OCI-LY3 (cell line): Measurements from ENCODE around the gene PRICKLE1.

Experiments used
- H2AFZ ChIP-seq: fragments of 200-600, 300-600 bp; shearing (Covaris generic); 2 replicates; pipeline ENCODE4 v1.6.0; 2014; ENCODE audit warnings: antibody characterized with exemption, low read depth, low read length
- H3K27ac ChIP-seq: fragments of 200-600, 300-600 bp; sonication (generic); 2 replicates; pipeline ENCODE4 v1.5.1; 2014; ENCODE audit warnings: mild to moderate bottlenecking, low read length, moderate library complexity, mixed read lengths
- H3K27me3 ChIP-seq: fragments of 200-600, 300-600 bp; sonication (generic); 2 replicates; pipeline ENCODE4 v1.6.1; 2014; ENCODE audit warnings: low read depth, low read length, mixed read lengths
- H3K36me3 ChIP-seq: fragments of 200-600, 300-600 bp; sonication (generic); replicated peaks from 2 replicates; pipeline ENCODE3; 2014; ENCODE audit warnings: low read depth, low read length, mixed read lengths
- H3K4me1 ChIP-seq: fragments of 300-600, 200-600 bp; sonication (generic); 2 replicates; pipeline ENCODE4 v1.6.1; 2014; ENCODE audit warnings: low read length, mixed read lengths
- H3K4me2 ChIP-seq: fragments of 200-600, 300-600 bp; sonication (generic); 2 replicates; pipeline ENCODE4 v1.6.1; 2014; ENCODE audit warnings: low read length, mixed read lengths
- H3K4me3 ChIP-seq: fragments of 300-600, 200-600 bp; sonication (generic); 2 replicates; pipeline ENCODE4 v1.5.1; 2014; ENCODE audit warnings: antibody characterized with exemption, mild to moderate bottlenecking, low read length, moderate library complexity
- H3K79me2 ChIP-seq: fragments of 300-600, 200-600 bp; shearing (Covaris generic); 2 replicates; pipeline ENCODE4 v1.6.1; 2014; ENCODE audit warnings: mild to moderate bottlenecking, low read length, mixed read lengths
- H3K9ac ChIP-seq: fragments of 300-600, 200-600 bp; shearing (Covaris generic); 2 replicates; pipeline ENCODE4 v1.6.0; 2014; ENCODE audit warnings: mild to moderate bottlenecking, low read length, moderate library complexity
- H3K9me3 ChIP-seq: fragments of 200-600, 300-600 bp; shearing (Covaris generic); 2 replicates; pipeline ENCODE4 v1.6.1; 2014; ENCODE audit warnings: low read length, mixed read lengths; ENCODE audit not compliant: insufficient read depth
- H4K20me1 ChIP-seq: fragments of 200-600, 300-600 bp; sonication (generic); 2 replicates; pipeline ENCODE4 v1.6.1; 2016; ENCODE audit warnings: low read length, mixed read lengths; ENCODE audit not compliant: insufficient read depth
- CTCF ChIP-seq: fragments of 200-600, 300-600 bp; sonication (generic); IDR thresholded peaks from 2 replicates; pipeline ENCODE4 v1.5.1; 2014; ENCODE audit warnings: antibody characterized with exemption, low read length, low read depth
- EZH2phosphoT487 ChIP-seq: fragments of 200-600 bp; shearing (Covaris generic); IDR thresholded peaks from 2 replicates; pipeline ENCODE4 v1.6.1; 2018; ENCODE audit warnings: antibody characterized with exemption, mixed run types, low read depth

PRICKLE1 gene

GRCh38 chr12:42590330-42590934, 886 bp upstream of the PRICKLE1 start:
- TF ChIP-seq CTCF: peak; percentile 41
- no peak for TF ChIP-seq EZH2phosphoT487
- H3K4me3 ChIP-seq: peak overlapping the region; percentile 78
- H3K36me3 ChIP-seq: no peaks in the 10 kb centered on the region
- peak overlapping the region; percentile 99 for H3K4me2 ChIP-seq
- no peaks in the 10 kb centered on the region for H4K20me1 ChIP-seq
- peaks cover 6% of the 10 kb centered on the region; the same call in 1 of the 2 replicates for H3K4me1 ChIP-seq
- H2AFZ ChIP-seq: peak overlapping the region; percentile 94
- H3K27ac ChIP-seq: no peak overlapping the region
- H3K27me3 ChIP-seq: peaks cover 52% of the 10 kb centered on the region
- no peaks in the 10 kb centered on the region for H3K9me3 ChIP-seq
- H3K9ac ChIP-seq: peak overlapping the region; percentile 77
- no peaks in the 10 kb centered on the region for H3K79me2 ChIP-seq

GRCh38 chr12:42588524-42589464, 752 bp downstream of the PRICKLE1 start:
- Histone ChIP-seq H3K9ac (peak overlapping the region; percentile 64), H3K4me2 (peak overlapping the region; percentile 85), H3K9me3 (no peaks in the 10 kb centered on the region), H3K4me1 (peaks cover 6% of the 10 kb centered on the region; the same call in 1 of the 2 replicates), H3K79me2 (no peaks in the 10 kb centered on the region), H2AFZ (peak overlapping the region; percentile 72; the same call in 1 of the 2 replicates), H4K20me1 (no peaks in the 10 kb centered on the region), H3K36me3 (no peaks in the 10 kb centered on the region), H3K4me3 (peak overlapping the region; percentile 78), H3K27me3 (peaks cover 42% of the 10 kb centered on the region), H3K27ac (no peak overlapping the region)
- peak; percentile 72 for TF ChIP-seq CTCF
- TF ChIP-seq EZH2phosphoT487: no peak

- Histone ChIP-seq H3K4me3 (peak overlapping the region; percentile 78), H3K9ac (no peak overlapping the region), H3K79me2 (no peaks in the 10 kb centered on the region), H3K9me3 (no peaks in the 10 kb centered on the region), H4K20me1 (no peaks in the 10 kb centered on the region), H3K4me2 (peak overlapping the region; percentile 85), H2AFZ (no peak overlapping the region), H3K27me3 (peaks cover 42% of the 10 kb centered on the region), H3K36me3 (no peaks in the 10 kb centered on the region), H3K4me1 (peaks cover 6% of the 10 kb centered on the region; the same call in 1 of the 2 replicates), H3K27ac (no peak overlapping the region)
- TF ChIP-seq CTCF (no peak), EZH2phosphoT487 (no peak)
Observed at GRCh38 chr12:42587601-42588523, 1.7 kb downstream of the PRICKLE1 start.
